Esophagus squamous epithelium (tissue), 4 donors: ENCODE data around the gene CEP112.

Experiments used
- CTCF ChIP-seq, 6 experiments: fragments of 450-650 bp in 4 of 6; fragments of 200-600 bp in 2 of 6; sonication (generic) in 2 of 6; IDR thresholded peaks; one replicate each; pipeline ENCODE4 v1.5.1; 2016 to 2019; ENCODE audit warnings: antibody characterized with exemption in 6 of 6, mild to moderate bottlenecking in 4 of 6, moderate library complexity in 4 of 6
- POLR2A ChIP-seq, 4 donors: fragments of 450-650 bp; IDR thresholded peaks; one replicate each; pipeline ENCODE4 v1.6.1; 2017; ENCODE audit warnings: antibody characterized with exemption in 4 of 4, mild to moderate bottlenecking in 4 of 4, moderate library complexity in 3 of 4

- TF ChIP-seq CTCF (IDR thresholded peaks at IDR 0.05) (no peak), POLR2A (IDR thresholded peaks at IDR 0.05) (no peak)
Measured at GRCh38 chr17:65988451-65988850, 203.5 kb downstream of the CEP112 start.
